Measurements from ENCODE around the gene OSTF1.

OSTF1 gene

GRCh38 chr9:75087824-75088645 is at the start of gene OSTF1, which contains the start of gene NMRK1:
Gene OSTF1 (plus strand): TSS chr9:75088514. CDS start chr9:75088693, 179 bp downstream.
Gene NMRK1 (minus strand): TSS chr9:75088155. CDS start chr9:75083115, 5,040 bp downstream.
- peak; percentile 85 for DNase-seq

GRCh38 chr9:75039009-75039408 is 49.3 kb upstream of the OSTF1 start:
- no peak for DNase-seq

- no peak for DNase-seq
Measured at GRCh38 chr9:75039801-75040200, 48.5 kb upstream of the OSTF1 start.

GRCh38 chr9:75041041-75041440 is 47.3 kb upstream of the OSTF1 start:
- DNase-seq = no peak

GRCh38 chr9:75046725-75047345 is 41.5 kb upstream of the OSTF1 start:
- DNase-seq = no peak

GRCh38 chr9:75047506-75047905 is 40.8 kb upstream of the OSTF1 start:
- DNase-seq = no peak

GRCh38 chr9:75051285-75051684 is 37.0 kb upstream of the OSTF1 start:
- no peak for DNase-seq

- DNase-seq = no peak
Measured at GRCh38 chr9:75053869-75054268, 34.4 kb upstream of the OSTF1 start.

- DNase-seq = no peak
Measured at GRCh38 chr9:75054368-75055001, 33.8 kb upstream of the OSTF1 start.

- DNase-seq = no peak
Measured at GRCh38 chr9:75061169-75061568, 27.1 kb upstream of the OSTF1 start.

- DNase-seq = no peak
Measured at GRCh38 chr9:75063556-75064305, 24.6 kb upstream of the OSTF1 start.

GRCh38 chr9:75064307-75065025 is 23.8 kb upstream of the OSTF1 start:
- no peak for DNase-seq

- DNase-seq = no peak
Measured at GRCh38 chr9:75065510-75065909, 22.8 kb upstream of the OSTF1 start.

- no peak for DNase-seq
Measured at GRCh38 chr9:75067894-75068293, 20.4 kb upstream of the OSTF1 start.

- DNase-seq = no peak
Measured at GRCh38 chr9:75069171-75069570, 19.1 kb upstream of the OSTF1 start.

GRCh38 chr9:75071530-75072122 is 16.7 kb upstream of the OSTF1 start:
- no peak for DNase-seq

- DNase-seq = no peak
Measured at GRCh38 chr9:75072895-75073294, 15.4 kb upstream of the OSTF1 start.

- no peak for DNase-seq
Measured at GRCh38 chr9:75081632-75082031, 6.7 kb upstream of the OSTF1 start.

GRCh38 chr9:75083188-75083970 is 4.9 kb upstream of the OSTF1 start:
- DNase-seq = no peak

GRCh38 chr9:75084081-75084672 is 4.1 kb upstream of the OSTF1 start:
- DNase-seq = no peak

- DNase-seq = no peak
Measured at GRCh38 chr9:75085640-75086039, 2.7 kb upstream of the OSTF1 start.
